Gastrocnemius medialis (tissue), 4 donors: ENCODE data around the gene GABARAPL1. TPM values are rescaled to one million over a fixed set of nuclear protein-coding genes. Genes with fewer than 3 reads are reported as not detected.
A peak's percentile ranks its signal among the peaks of the same experiment; 100 is the strongest.
"Not testable (repeated sequence)": the region's sequence is repeated elsewhere in the genome, so short reads cannot be mapped to it uniquely, and the experiment has no call there.

Experiments
- ATAC-seq, 2 donors: fragments of 150-250 bp; one replicate each; pipeline ENCODE4 v1.9.1; 2016
- DNase-seq, 2 donors: peaks; one replicate each; pipeline ENCODE4 v3.0.0-alpha.2; 2019
- H3K27ac ChIP-seq, 4 donors: fragments of 200-600 bp; sonication (generic); 1 replicate in 1 of 4; 2 replicates in 3 of 4; pipeline ENCODE4 v1.5.1; 2016 to 2018; ENCODE audit warnings: mild to moderate bottlenecking in 2 of 4, moderate library complexity in 1 of 4
- H3K27me3 ChIP-seq, 3 donors: fragments of 200-600 bp; sonication (generic) in 2 of 3; 1 replicate in 1 of 3; 2 replicates in 2 of 3; pipeline versions ENCODE4 v1.5.1 to v1.6.0; 2016 to 2019; ENCODE audit warnings: mild to moderate bottlenecking in 1 of 3, moderate library complexity in 1 of 3
- H3K36me3 ChIP-seq, 2 donors: fragments of 200-600 bp; sonication (generic) in 1 of 2; one replicate each; pipeline ENCODE4 v1.5.1; 2017 to 2018
- H3K4me1 ChIP-seq, 2 donors: fragments of 200-600 bp; sonication (generic) in 1 of 2; one replicate each; pipeline ENCODE4 v1.5.1; 2016 to 2017; ENCODE audit warnings: mild to moderate bottlenecking in 2 of 2
- H3K4me3 ChIP-seq, 4 donors: fragments of 200-600 bp; sonication (generic) in 3 of 4; 1 replicate in 1 of 4; 2 replicates in 3 of 4; pipeline ENCODE4 v1.5.1; 2016 to 2019; ENCODE audit warnings: mild to moderate bottlenecking in 2 of 4
- H3K9me3 ChIP-seq, 3 donors: fragments of 200-600 bp; sonication (generic) in 2 of 3; 1 replicate in 1 of 3; 2 replicates in 2 of 3; pipeline ENCODE4 v1.5.1; 2016 to 2019
- CTCF ChIP-seq, 5 experiments: fragments of 450-650 bp in 3 of 5; fragments of 200-600 bp in 2 of 5; sonication (generic) in 2 of 5; IDR thresholded peaks in 4 of 5; conservative IDR thresholded peaks in 1 of 5; 1 replicate in 4 of 5; 2 replicates in 1 of 5; pipeline ENCODE4 v1.5.1; 2016 to 2019; ENCODE audit warnings: antibody characterized with exemption in 5 of 5, mild to moderate bottlenecking in 3 of 5, moderate library complexity in 3 of 5
- POLR2A ChIP-seq, 2 donors: fragments of 450-650 bp; IDR thresholded peaks; one replicate each; pipeline ENCODE4 v1.6.1; 2017; ENCODE audit warnings: antibody characterized with exemption in 2 of 2, mild to moderate bottlenecking in 2 of 2, moderate library complexity in 2 of 2
- in situ Hi-C, 4 donors: fragments of 200-750 bp; cut with MboI; loops; one replicate each; pipeline versions ENCODE4 v1.15.0 to v1.8.0; 2017; ENCODE audit warnings: low sequenced_read_pairs in 4 of 4
- intact Hi-C: fragments of 100-400 bp; cut with DNase I; formaldehyde crosslinking; loops from one replicate; pipeline ENCODE4 v1.15.1; 2023; ENCODE audit warnings: low total_unique reads
- total RNA-seq, 4 donors: library from RNA; depleted of rRNA; stranded (reverse); fragments of >200 nt; gene quantifications; one replicate each; pipeline versions ENCODE4 v1.1.0 to v1.2.3, GENCODE V29; 2016

Gene GABARAPL1
- total RNA-seq, 4 donors from 2014 or later = 144 to 605 (median 175) TPM

- DNase-seq = peak in 1 of 2 donors; percentile 23
- no peak overlapping the region for H3K27ac ChIP-seq
- H3K36me3 ChIP-seq = no peaks in the 10 kb centered on the region
- in situ Hi-C loops = loop anchor here in 1 of 4 donors (5.0 kb wide), 1 partner anchor 34 kb away; no protein-coding TSS in a partner anchor
- H3K27me3 ChIP-seq = peaks cover 0 to 10% (median 3%) of the 10 kb centered on the region in 3 donors
- intact Hi-C loops = no loop called here
- TF ChIP-seq POLR2A (IDR thresholded peaks at IDR 0.05) (peak in 1 of 2 donors; percentile 14), CTCF (IDR thresholded peaks at IDR 0.05 in 4 of 5, conservative IDR thresholded peaks at IDR 0.05 in 1 of 5) (no peak)
- H3K4me1 ChIP-seq = no peaks in the 10 kb centered on the region
- no peak overlapping the region for H3K4me3 ChIP-seq
- no peaks in the 10 kb centered on the region for H3K9me3 ChIP-seq
- no peak for ATAC-seq
These were observed 26.4 kb upstream of the GABARAPL1 start for GRCh38 chr12:10186299-10186698.

GRCh38 chr12:10186958-10187357, 25.7 kb upstream of the GABARAPL1 start:
- H3K4me3 ChIP-seq, intact Hi-C loops, H3K4me1 ChIP-seq, H3K27ac ChIP-seq, H3K36me3 ChIP-seq, H3K9me3 ChIP-seq, ATAC-seq, DNase-seq: not testable (repeated sequence)
- H3K27me3 ChIP-seq = peaks cover 0 to 10% (median 3%) of the 10 kb centered on the region in 3 donors
- in situ Hi-C loops = loop anchor here in 1 of 4 donors (5.0 kb wide), 1 partner anchor 35 kb away; no protein-coding TSS in a partner anchor

GRCh38 chr12:10189653-10190052, 23.0 kb upstream of the GABARAPL1 start:
- H3K27me3 ChIP-seq = peaks cover 0 to 5% (median 0%) of the 10 kb centered on the region in 3 donors

GRCh38 chr12:10190558-10191388, 21.9 kb upstream of the GABARAPL1 start:
- Histone ChIP-seq H3K36me3 (no peaks in the 10 kb centered on the region), H3K4me1 (no peaks in the 10 kb centered on the region), H3K4me3 (no peak overlapping the region), H3K27ac (no peak overlapping the region), H3K9me3 (no peaks in the 10 kb centered on the region), H3K27me3 (peaks cover 0 to 4% (median 0%) of the 10 kb centered on the region in 3 donors)
- in situ Hi-C loops (loop anchor here in 1 of 4 donors (5.0 kb wide), 1 partner anchor 38 kb away; no protein-coding TSS in a partner anchor), intact Hi-C loops (loop anchor here (1.0 kb wide), 1 partner anchor 37 kb away; no protein-coding TSS in a partner anchor)
- TF ChIP-seq CTCF (IDR thresholded peaks at IDR 0.05 in 4 of 5, conservative IDR thresholded peaks at IDR 0.05 in 1 of 5) (peak; percentile 35 to 75 (median 66)), POLR2A (IDR thresholded peaks at IDR 0.05) (no peak)
- ATAC-seq (peak; percentile 86 to 93), DNase-seq (peak in 1 of 2 donors; percentile 50)

More at GRCh38 chr12:10189653-10190052, 23.0 kb upstream of the GABARAPL1 start:
- no peaks in the 10 kb centered on the region for H3K36me3 ChIP-seq
- no peak for DNase-seq
- peak in 1 of 2 donors; percentile 21 for ATAC-seq
- no peaks in the 10 kb centered on the region for H3K9me3 ChIP-seq
- H3K4me3 ChIP-seq = no peak overlapping the region
- H3K27ac ChIP-seq = no peak overlapping the region
- intact Hi-C loops = loop anchor here (1.0 kb wide), 1 partner anchor 36 kb away; no protein-coding TSS in a partner anchor
- no peaks in the 10 kb centered on the region for H3K4me1 ChIP-seq
- in situ Hi-C loops = loop anchor here in 2 of 4 donors (5.0 kb wide), 1 partner anchor 37 kb away; no protein-coding TSS in a partner anchor
- TF ChIP-seq POLR2A (IDR thresholded peaks at IDR 0.05) = no peak
- TF ChIP-seq CTCF (IDR thresholded peaks at IDR 0.05 in 4 of 5, conservative IDR thresholded peaks at IDR 0.05 in 1 of 5) = no peak

- in situ Hi-C loops = loop anchor here in 1 of 4 donors (5.0 kb wide), 1 partner anchor 40 kb away; no protein-coding TSS in a partner anchor
These were observed 20.8 kb upstream of the GABARAPL1 start for GRCh38 chr12:10191865-10192264.

More at GRCh38 chr12:10191865-10192264, 20.8 kb upstream of the GABARAPL1 start:
- no peak for ATAC-seq
- Histone ChIP-seq H3K4me1 (no peaks in the 10 kb centered on the region), H3K9me3 (no peaks in the 10 kb centered on the region), H3K27ac (no peak overlapping the region), H3K27me3 (no peaks in the 10 kb centered on the region), H3K4me3 (no peak overlapping the region), H3K36me3 (no peaks in the 10 kb centered on the region)
- TF ChIP-seq CTCF (IDR thresholded peaks at IDR 0.05 in 4 of 5, conservative IDR thresholded peaks at IDR 0.05 in 1 of 5) (no peak), POLR2A (IDR thresholded peaks at IDR 0.05) (no peak)
- intact Hi-C loops = no loop called here
- no peak for DNase-seq
